Liver (tissue), 9 donors: ENCODE measurements around the gene SLX4IP. TPM values are rescaled to one million over a fixed set of nuclear protein-coding genes. Genes with fewer than 3 reads are reported as not detected.

Experiments used
- DNase-seq: peaks from one replicate; pipeline ENCODE4 v3.0.0-alpha.2; 2017; ENCODE audit warnings: low spot score
- H3K27ac ChIP-seq, 2 donors: one replicate each; pipeline ENCODE4 v1.7.0; 2013; ENCODE audit warnings: inconsistent platforms in 2 of 2, low read length in 2 of 2, control low read depth in 1 of 2, low read depth in 1 of 2, mild to moderate bottlenecking in 1 of 2
- H3K27me3 ChIP-seq, 4 donors: one replicate each; pipeline versions ENCODE4 v1.6.1 to v1.7.0; 2013; ENCODE audit warnings: low read length in 3 of 4, inconsistent platforms in 1 of 4, mild to moderate bottlenecking in 1 of 4, moderate library complexity in 1 of 4; ENCODE audit not compliant: control insufficient read depth in 4 of 4, insufficient read depth in 4 of 4
- H3K36me3 ChIP-seq, 4 donors: one replicate each; pipeline versions ENCODE4 v1.6.1 to v1.7.0; 2013; ENCODE audit warnings: low read length in 3 of 4, mild to moderate bottlenecking in 3 of 4, low read depth in 1 of 4, moderate library complexity in 1 of 4; ENCODE audit not compliant: control insufficient read depth in 4 of 4, insufficient read depth in 3 of 4
- H3K4me1 ChIP-seq, 4 donors: one replicate each; pipeline versions ENCODE4 v1.6.1 to v1.7.0; 2013; ENCODE audit warnings: low read length in 3 of 4, mild to moderate bottlenecking in 3 of 4, moderate library complexity in 1 of 4; ENCODE audit not compliant: control insufficient read depth in 4 of 4, insufficient read depth in 4 of 4
- H3K4me3 ChIP-seq, 3 donors: one replicate each; pipeline versions ENCODE4 v1.6.1 to v1.7.0; 2013; ENCODE audit warnings: low read length in 3 of 3, control low read depth in 1 of 3, low read depth in 1 of 3, mild to moderate bottlenecking in 1 of 3
- H3K9ac ChIP-seq, 2 donors: one replicate each; pipeline ENCODE4 v1.7.0; 2013; ENCODE audit warnings: low read length in 2 of 2, mild to moderate bottlenecking in 2 of 2, moderate library complexity in 2 of 2, control low read depth in 1 of 2, low read depth in 1 of 2
- H3K9me3 ChIP-seq, 4 donors: one replicate each; pipeline versions ENCODE4 v1.6.1 to v1.7.0; 2013; ENCODE audit warnings: low read length in 3 of 4; ENCODE audit not compliant: control insufficient read depth in 4 of 4
- CTCF ChIP-seq: fragments of 150-350 bp; IDR thresholded peaks from 2 replicates; pipeline ENCODE4 v1.5.1; 2017; ENCODE audit warnings: improper control_type of control experiment, low read depth, low read length; ENCODE audit not compliant: missing input control
- EGR1 ChIP-seq, 2 donors: IDR thresholded peaks; 2 replicates each; pipeline ENCODE4 v1.6.1; 2016 to 2018; ENCODE audit warnings: antibody characterized with exemption in 2 of 2, low read depth in 2 of 2
- FOXA1 ChIP-seq: IDR thresholded peaks from 2 replicates; pipeline ENCODE4 v1.6.1; 2016; ENCODE audit warnings: antibody characterized with exemption
- FOXA2 ChIP-seq: IDR thresholded peaks from 2 replicates; pipeline ENCODE4 v1.6.1; 2016; ENCODE audit warnings: antibody characterized with exemption
- HNF4A ChIP-seq, 2 donors: conservative IDR thresholded peaks; 2 replicates each; pipeline ENCODE4 v1.6.1; 2016; ENCODE audit warnings: antibody characterized with exemption in 2 of 2, mild to moderate bottlenecking in 2 of 2
- JUND ChIP-seq, 2 donors: IDR thresholded peaks; 2 replicates each; pipeline ENCODE4 v1.6.1; 2016; ENCODE audit warnings: antibody characterized with exemption in 2 of 2
- MAX ChIP-seq: IDR thresholded peaks from 2 replicates; pipeline ENCODE4 v1.6.1; 2016; ENCODE audit warnings: antibody characterized with exemption
- NR2F2 ChIP-seq: IDR thresholded peaks from 2 replicates; pipeline ENCODE4 v1.6.1; 2016; ENCODE audit warnings: antibody characterized with exemption
- RAD21 ChIP-seq, 2 donors: IDR thresholded peaks; 2 replicates each; pipeline ENCODE4 v1.6.1; 2016; ENCODE audit warnings: antibody characterized with exemption in 2 of 2, mild to moderate bottlenecking in 2 of 2
- RXRA ChIP-seq, 2 donors: IDR thresholded peaks; 2 replicates each; pipeline ENCODE4 v1.6.1; 2017 to 2018; ENCODE audit warnings: antibody characterized with exemption in 2 of 2, mild to moderate bottlenecking in 1 of 2
- SP1 ChIP-seq: IDR thresholded peaks from 2 replicates; pipeline ENCODE4 v1.6.1; 2018; ENCODE audit warnings: antibody characterized with exemption, mild to moderate bottlenecking
- ZBTB33 ChIP-seq: IDR thresholded peaks from 2 replicates; pipeline ENCODE4 v1.6.1; 2016; ENCODE audit warnings: antibody characterized with exemption
- WGBS: extraction: QIAGEN DNeasy Blood & Tissue Kit; methylation state at CpG from one replicate; pipeline ENCODE4 v1.1.7; 2013; 5-methylcytosine and 5-hydroxymethylcytosine counted together
- polyA plus RNA-seq, 2 donors: library from polyadenylated mRNA; stranded (reverse) in 1 of 2; unstranded in 1 of 2; fragments of 200-250 nt in 1 of 2; fragments of >200 nt in 1 of 2; fragmentation: Nextera tagmentation in 1 of 2; extraction: Ambion mirVana in 1 of 2; gene quantifications; one replicate each; pipeline versions ENCODE4 v1.2.1 to v1.2.3, GENCODE V29; 2013 to 2015
- total RNA-seq, 2 donors: library from RNA; depleted of rRNA; stranded (reverse); fragments of >200 nt; gene quantifications; one replicate each; pipeline ENCODE4 v1.2.3, GENCODE V29; 2014
- TF ChIP-seq, protein P1 (sequence below): IDR thresholded peaks from 2 replicates; pipeline ENCODE4 v1.6.1; 2016; ENCODE audit warnings: antibody characterized with exemption, mild to moderate bottlenecking
- donor health status: healthy.
- donor health status: healthy.
- donor health status: healthy.
- donor health status: healthy.
- donor health status: healthy.

SLX4IP gene
- total and polyA plus RNA-seq, 4 donors: 1.1 to 3.4 (median 2.7) TPM

GRCh38 chr20:10625641-10626040, 190.5 kb downstream of the SLX4IP start (continued):
- TF ChIP-seq, protein P1, sequence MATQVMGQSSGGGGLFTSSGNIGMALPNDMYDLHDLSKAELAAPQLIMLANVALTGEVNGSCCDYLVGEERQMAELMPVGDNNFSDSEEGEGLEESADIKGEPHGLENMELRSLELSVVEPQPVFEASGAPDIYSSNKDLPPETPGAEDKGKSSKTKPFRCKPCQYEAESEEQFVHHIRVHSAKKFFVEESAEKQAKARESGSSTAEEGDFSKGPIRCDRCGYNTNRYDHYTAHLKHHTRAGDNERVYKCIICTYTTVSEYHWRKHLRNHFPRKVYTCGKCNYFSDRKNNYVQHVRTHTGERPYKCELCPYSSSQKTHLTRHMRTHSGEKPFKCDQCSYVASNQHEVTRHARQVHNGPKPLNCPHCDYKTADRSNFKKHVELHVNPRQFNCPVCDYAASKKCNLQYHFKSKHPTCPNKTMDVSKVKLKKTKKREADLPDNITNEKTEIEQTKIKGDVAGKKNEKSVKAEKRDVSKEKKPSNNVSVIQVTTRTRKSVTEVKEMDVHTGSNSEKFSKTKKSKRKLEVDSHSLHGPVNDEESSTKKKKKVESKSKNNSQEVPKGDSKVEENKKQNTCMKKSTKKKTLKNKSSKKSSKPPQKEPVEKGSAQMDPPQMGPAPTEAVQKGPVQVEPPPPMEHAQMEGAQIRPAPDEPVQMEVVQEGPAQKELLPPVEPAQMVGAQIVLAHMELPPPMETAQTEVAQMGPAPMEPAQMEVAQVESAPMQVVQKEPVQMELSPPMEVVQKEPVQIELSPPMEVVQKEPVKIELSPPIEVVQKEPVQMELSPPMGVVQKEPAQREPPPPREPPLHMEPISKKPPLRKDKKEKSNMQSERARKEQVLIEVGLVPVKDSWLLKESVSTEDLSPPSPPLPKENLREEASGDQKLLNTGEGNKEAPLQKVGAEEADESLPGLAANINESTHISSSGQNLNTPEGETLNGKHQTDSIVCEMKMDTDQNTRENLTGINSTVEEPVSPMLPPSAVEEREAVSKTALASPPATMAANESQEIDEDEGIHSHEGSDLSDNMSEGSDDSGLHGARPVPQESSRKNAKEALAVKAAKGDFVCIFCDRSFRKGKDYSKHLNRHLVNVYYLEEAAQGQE: no peak
- no peak for TF ChIP-seq SP1

DNA sequence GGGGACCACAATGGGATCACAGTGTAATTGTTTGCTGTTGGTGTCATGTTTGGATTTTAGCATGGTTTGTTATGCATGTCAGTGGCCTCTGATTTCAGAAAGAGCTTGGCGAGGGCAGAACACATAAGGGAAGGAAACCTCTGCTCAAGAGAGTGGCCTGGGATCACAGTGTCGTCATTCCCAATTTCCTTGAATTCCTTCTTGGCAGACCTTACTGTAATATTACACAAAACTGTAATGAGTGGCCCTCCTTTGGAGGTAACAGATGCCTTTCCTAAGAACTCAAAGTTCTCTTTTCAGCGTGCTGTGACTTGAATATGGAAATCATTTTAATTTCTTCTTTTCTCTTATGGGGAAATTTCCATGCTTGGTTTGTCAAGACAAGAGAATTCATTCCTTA, 191.8 kb downstream of the SLX4IP start:
- TF ChIP-seq ZBTB33: no peak
- TF ChIP-seq EGR1 (IDR thresholded peaks at IDR 0.05; ENCODE audit: low read depth in 2 of 2): no peak
- no peak for TF ChIP-seq CTCF
- TF ChIP-seq NR2F2: peak; percentile 11
- no peak for TF ChIP-seq FOXA1
- TF ChIP-seq FOXA2: no peak
- Histone ChIP-seq H3K9ac (no peak overlapping the region), H3K27ac (no peak overlapping the region), H3K36me3 (peaks cover 0 to 3% (median under 1%) of the 10 kb centered on the region in 4 donors), H3K9me3 (no peaks in the 10 kb centered on the region), H3K27me3 (no peaks in the 10 kb centered on the region), H3K4me1 (no peaks in the 10 kb centered on the region), H3K4me3 (no peak overlapping the region)
- DNase-seq: no peak
- WGBS: 82% methylated on average over 3 of the region's 3 CpGs

DNA sequence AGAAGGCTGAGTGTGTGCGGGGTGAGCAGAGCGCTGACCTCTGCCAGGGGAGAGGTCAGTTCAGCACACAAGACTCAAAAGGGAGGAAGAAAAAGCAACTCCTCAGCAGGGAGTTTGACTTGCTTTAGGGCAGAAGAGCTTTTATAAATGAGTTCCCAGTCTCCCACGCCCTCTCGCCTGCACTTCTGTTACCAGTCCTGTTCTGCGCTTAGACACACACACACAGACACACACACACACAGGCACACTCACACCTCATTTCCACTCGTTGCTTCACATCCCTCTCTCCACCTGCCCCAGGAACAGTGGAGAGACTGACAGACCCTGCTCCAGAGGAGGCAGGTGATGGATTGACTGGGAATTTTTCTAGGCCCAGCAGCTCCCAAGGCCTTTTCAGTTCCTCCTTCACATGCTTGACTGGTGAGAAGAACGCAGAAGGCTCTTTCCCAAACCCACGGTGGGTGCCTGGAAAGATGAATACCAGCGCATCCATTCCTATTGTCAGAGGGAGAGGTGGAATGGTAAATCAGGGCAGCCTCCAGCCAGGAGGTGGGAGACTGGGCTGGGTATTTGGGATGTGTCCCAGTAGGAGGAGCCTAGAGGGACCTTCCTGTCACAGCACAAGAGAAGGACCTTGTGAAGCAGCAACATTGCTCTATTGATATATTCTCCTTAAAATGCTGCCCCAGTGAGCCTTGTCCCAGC, 195.0 kb downstream of the SLX4IP start:
- H3K9me3 ChIP-seq: no peaks in the 10 kb centered on the region
- no peak overlapping the region for H3K27ac ChIP-seq
- H3K36me3 ChIP-seq: no peaks in the 10 kb centered on the region
- no peak for TF ChIP-seq HNF4A (conservative IDR thresholded peaks at IDR 0.05)
- TF ChIP-seq SP1: no peak
- TF ChIP-seq RXRA (IDR thresholded peaks at IDR 0.05): no peak
- TF ChIP-seq CTCF: no peak
- no peak for TF ChIP-seq MAX
- no peak for TF ChIP-seq RAD21 (IDR thresholded peaks at IDR 0.05)
- no peak for TF ChIP-seq FOXA1
- no peak for TF ChIP-seq NR2F2
- no peak for TF ChIP-seq JUND (IDR thresholded peaks at IDR 0.05)
- no peak for TF ChIP-seq EGR1 (IDR thresholded peaks at IDR 0.05; ENCODE audit: low read depth in 2 of 2)
- WGBS: 95% methylated on average over 9 of the region's 9 CpGs
- H3K27me3 ChIP-seq: no peaks in the 10 kb centered on the region
- no peak for DNase-seq
- no peaks in the 10 kb centered on the region for H3K4me1 ChIP-seq
- no peak overlapping the region for H3K4me3 ChIP-seq
- H3K9ac ChIP-seq: no peak overlapping the region
